ENCODE results near the gene FOXE3.

The FOXE3 gene

GRCh38 chr1:47439017-47439818, 23.1 kb downstream of the FOXE3 start:
- TF ChIP-seq JUND (IDR thresholded peaks at IDR 0.05; ENCODE audit: low read depth) = no peak
- peak in 1 of 2 experiments; percentile 9 for DNase-seq (ENCODE audit: low read depth in 1 of 2, low spot score in 1 of 2)
- in situ Hi-C loops (cut with HindIII; ENCODE audit: low pct_unique_long_range_greater_than_20kb, low sequenced_read_pairs) = no loop called here

GRCh38 chr1:47439819-47440598, 23.9 kb downstream of the FOXE3 start:
- no peak for DNase-seq (ENCODE audit: low read depth in 1 of 2, low spot score in 1 of 2)
- in situ Hi-C loops (cut with HindIII; ENCODE audit: low pct_unique_long_range_greater_than_20kb, low sequenced_read_pairs) = no loop called here
- no peak for TF ChIP-seq JUND (IDR thresholded peaks at IDR 0.05; ENCODE audit: low read depth)

GRCh38 chr1:47440599-47441081, 24.6 kb downstream of the FOXE3 start:
- TF ChIP-seq JUND (IDR thresholded peaks at IDR 0.05; ENCODE audit: low read depth) = no peak
- peak in 1 of 2 experiments; percentile 53 for DNase-seq (ENCODE audit: low read depth in 1 of 2, low spot score in 1 of 2)
- in situ Hi-C loops (cut with HindIII; ENCODE audit: low pct_unique_long_range_greater_than_20kb, low sequenced_read_pairs) = no loop called here

GRCh38 chr1:47441450-47442106, 25.5 kb downstream of the FOXE3 start:
- peak in 1 of 2 experiments; percentile 23 for DNase-seq (ENCODE audit: low read depth in 1 of 2, low spot score in 1 of 2)
- no peak for TF ChIP-seq JUND (IDR thresholded peaks at IDR 0.05; ENCODE audit: low read depth)
- in situ Hi-C loops (cut with HindIII; ENCODE audit: low pct_unique_long_range_greater_than_20kb, low sequenced_read_pairs) = no loop called here

GRCh38 chr1:47442202-47442601, 26.1 kb downstream of the FOXE3 start:
- no peak for TF ChIP-seq JUND (IDR thresholded peaks at IDR 0.05; ENCODE audit: low read depth)
- DNase-seq (ENCODE audit: low read depth in 1 of 2, low spot score in 1 of 2) = no peak
- in situ Hi-C loops (cut with HindIII; ENCODE audit: low pct_unique_long_range_greater_than_20kb, low sequenced_read_pairs) = no loop called here

- in situ Hi-C loops (cut with HindIII; ENCODE audit: low pct_unique_long_range_greater_than_20kb, low sequenced_read_pairs) = no loop called here
- DNase-seq (ENCODE audit: low read depth in 1 of 2, low spot score in 1 of 2) = no peak
- TF ChIP-seq JUND (IDR thresholded peaks at IDR 0.05; ENCODE audit: low read depth) = no peak
Observed at GRCh38 chr1:47442842-47443529, 26.9 kb downstream of the FOXE3 start.

- no peak for DNase-seq (ENCODE audit: low read depth in 1 of 2, low spot score in 1 of 2)
- in situ Hi-C loops (cut with HindIII; ENCODE audit: low pct_unique_long_range_greater_than_20kb, low sequenced_read_pairs) = no loop called here
Observed at GRCh38 chr1:47443530-47444296, 27.6 kb downstream of the FOXE3 start.

GRCh38 chr1:47444297-47444561, 28.1 kb downstream of the FOXE3 start:
- TF ChIP-seq JUND (IDR thresholded peaks at IDR 0.05; ENCODE audit: low read depth) = no peak
- in situ Hi-C loops (cut with HindIII; ENCODE audit: low pct_unique_long_range_greater_than_20kb, low sequenced_read_pairs) = no loop called here
- no peak for DNase-seq (ENCODE audit: low read depth in 1 of 2, low spot score in 1 of 2)

More at GRCh38 chr1:47443530-47444296, 27.6 kb downstream of the FOXE3 start:
- no peak for TF ChIP-seq JUND (IDR thresholded peaks at IDR 0.05; ENCODE audit: low read depth)

- in situ Hi-C loops (cut with HindIII; ENCODE audit: low pct_unique_long_range_greater_than_20kb, low sequenced_read_pairs) = no loop called here
- DNase-seq (ENCODE audit: low read depth in 1 of 2, low spot score in 1 of 2) = no peak
- no peak for TF ChIP-seq JUND (IDR thresholded peaks at IDR 0.05; ENCODE audit: low read depth)
Observed at GRCh38 chr1:47444562-47445465, 28.7 kb downstream of the FOXE3 start.

GRCh38 chr1:47445823-47446550, 29.9 kb downstream of the FOXE3 start:
- TF ChIP-seq JUND (IDR thresholded peaks at IDR 0.05; ENCODE audit: low read depth) = no peak
- in situ Hi-C loops (cut with HindIII; ENCODE audit: low pct_unique_long_range_greater_than_20kb, low sequenced_read_pairs) = no loop called here
- DNase-seq (ENCODE audit: low read depth in 1 of 2, low spot score in 1 of 2) = no peak

Measured in T47D (cell line).